ENCODE results near the gene TDRD1.

The TDRD1 gene

DNA sequence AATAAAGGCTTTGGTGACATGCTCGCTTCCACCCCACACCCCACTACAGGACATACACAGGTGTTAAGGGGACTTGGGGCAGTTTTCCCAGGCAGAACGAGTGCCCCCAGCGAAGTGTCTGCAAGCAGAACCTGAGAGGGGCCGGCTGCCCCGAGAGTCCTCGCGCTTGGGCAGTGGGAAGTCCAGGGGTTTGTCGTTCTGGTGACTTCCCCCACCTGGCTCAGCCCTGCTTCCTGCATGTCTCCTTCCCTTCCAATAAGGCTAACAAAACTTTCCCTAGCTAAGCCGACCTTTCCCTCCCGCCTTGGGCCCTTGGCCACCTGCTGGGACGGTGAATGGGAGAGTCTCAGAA, 60.8 kb downstream of the TDRD1 start:
- DNase-seq, result no peak

DNA sequence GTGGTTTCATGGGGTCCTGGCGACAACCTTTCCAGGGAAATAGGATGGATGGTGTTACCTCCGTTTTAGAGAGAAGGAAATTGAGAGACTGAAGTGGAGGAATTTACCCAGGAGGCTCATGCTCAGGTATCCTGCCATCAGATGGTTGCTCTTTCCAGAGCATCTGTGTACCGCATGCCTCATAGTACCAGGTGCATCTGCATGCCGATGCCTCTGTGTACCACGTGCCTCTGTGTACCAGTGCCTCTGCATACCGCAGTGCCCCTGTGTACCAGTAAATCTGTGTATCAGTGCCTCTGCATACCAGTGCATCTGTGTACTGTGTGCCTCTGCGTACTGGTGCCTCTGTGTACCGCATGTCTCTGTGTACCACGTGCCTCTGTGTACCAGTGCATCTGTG, 63.1 kb downstream of the TDRD1 start:
- no peak for DNase-seq

DNA sequence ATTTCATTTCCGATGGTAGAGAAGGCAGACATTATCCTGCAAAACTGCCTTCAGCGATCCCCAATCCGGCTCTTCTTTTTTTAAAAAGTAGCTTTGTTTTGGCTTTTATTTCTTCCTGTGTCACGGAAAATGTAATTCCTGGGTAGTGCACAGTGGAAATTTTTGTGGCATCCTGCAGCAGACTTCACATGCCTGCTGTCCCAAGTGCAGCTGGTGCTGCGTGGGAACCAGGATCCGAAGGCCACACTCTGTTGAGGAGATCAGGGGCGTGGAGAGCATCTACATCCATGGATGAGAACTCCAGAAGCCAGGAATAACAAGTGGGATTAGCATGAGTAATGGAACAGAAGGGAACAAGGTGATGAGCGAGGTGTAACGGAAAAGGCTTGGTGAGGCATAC, 64.5 kb downstream of the TDRD1 start:
- no peak for DNase-seq

- no peak for DNase-seq
Observed at GRCh38 chr10:114244126-114244525, 65.0 kb downstream of the TDRD1 start.

DNA sequence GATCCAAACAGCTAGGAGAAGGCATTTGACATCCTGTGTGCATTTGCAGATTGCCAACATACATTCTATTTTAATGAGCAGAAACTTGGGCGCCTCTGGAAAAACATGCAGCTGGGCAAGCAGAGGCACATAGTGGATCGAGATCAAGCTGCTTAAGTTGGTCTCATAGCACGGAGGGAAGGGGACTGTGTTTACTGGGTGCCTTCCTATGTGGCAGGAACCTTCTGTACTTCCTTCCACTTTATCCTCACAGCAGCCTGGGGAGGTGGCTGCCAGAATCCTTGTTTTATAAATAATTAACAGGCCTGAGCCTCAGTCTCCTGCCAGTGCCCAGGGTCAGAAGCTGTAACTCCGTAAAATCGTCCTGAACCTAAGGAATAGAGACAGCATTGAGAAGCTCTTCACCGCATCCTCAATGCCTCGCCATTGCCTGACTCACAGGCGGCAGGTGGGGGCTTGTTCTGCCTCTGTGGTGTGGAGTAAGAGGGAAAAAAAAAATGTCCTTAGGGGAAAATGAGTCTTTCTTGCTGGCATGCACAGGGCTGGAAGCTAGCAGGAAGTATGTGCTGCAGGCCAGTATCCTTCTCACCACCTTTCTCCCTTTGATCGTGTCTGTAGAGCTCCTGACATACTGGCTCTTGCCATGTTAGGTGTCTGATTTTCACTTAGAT, 66.1 kb downstream of the TDRD1 start:
- DNase-seq, result no peak

DNA sequence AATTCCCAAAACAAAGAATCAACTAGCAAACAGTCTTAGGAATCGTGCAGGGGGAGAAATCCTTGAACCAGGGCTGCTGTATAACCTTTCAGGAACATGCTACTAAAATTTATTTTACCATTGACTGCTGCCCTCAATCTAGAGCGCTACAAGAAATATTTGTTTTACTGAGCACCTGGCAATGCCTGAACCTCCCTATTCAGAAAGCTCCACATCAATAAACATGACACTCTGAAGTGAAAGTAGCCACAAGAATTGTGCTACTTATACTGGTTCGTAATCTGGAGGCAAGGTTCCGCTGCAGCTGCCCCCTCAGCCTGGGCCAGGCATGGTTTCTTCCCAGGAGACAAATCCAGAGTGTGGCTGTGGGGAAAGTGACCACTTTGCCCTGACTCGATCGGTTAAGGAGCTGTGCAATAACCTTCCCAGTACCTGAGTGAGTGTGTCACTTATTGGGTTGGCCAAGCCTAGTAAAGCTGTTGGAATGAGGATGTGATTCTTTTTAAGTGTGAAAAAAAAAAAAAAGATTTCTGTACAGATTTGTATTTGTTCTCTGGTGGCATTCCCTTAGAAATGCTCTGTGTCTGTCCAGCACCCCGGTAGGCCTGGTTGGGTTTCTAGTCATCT, 67.6 kb downstream of the TDRD1 start:
- DNase-seq, result no peak

GRCh38 chr10:114250236-114250635, 71.1 kb downstream of the TDRD1 start:
- no peak for DNase-seq

- DNase-seq, result no peak
Observed at GRCh38 chr10:114250716-114251115, 71.6 kb downstream of the TDRD1 start.

- no peak for DNase-seq
Observed at GRCh38 chr10:114252092-114252491, 72.9 kb downstream of the TDRD1 start.

DNA sequence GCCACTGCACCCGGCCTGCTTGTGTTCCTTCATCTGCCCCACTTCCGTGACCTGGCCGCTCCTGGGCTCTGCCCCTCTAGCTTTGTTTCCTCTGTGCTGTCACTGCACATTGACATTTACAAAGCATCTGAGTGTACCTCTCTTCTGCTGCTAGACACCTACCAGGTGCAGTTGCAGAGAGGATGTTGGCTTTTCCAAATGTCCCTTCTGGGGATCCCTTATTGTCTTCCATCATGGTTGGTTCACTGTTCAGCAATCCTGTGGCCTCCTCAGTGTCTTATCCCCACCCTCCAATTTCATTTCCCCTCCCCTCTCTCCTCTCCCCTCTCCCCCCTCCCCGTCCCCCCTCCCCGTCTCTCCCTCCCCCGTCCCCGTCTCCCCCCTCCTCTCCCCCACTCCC, 73.7 kb downstream of the TDRD1 start:
- no peak for DNase-seq

GRCh38 chr10:114255227-114255626, 76.1 kb downstream of the TDRD1 start:
- no peak for DNase-seq

- DNase-seq, result no peak
Observed at GRCh38 chr10:114256008-114256765, 77.0 kb downstream of the TDRD1 start.

DNA sequence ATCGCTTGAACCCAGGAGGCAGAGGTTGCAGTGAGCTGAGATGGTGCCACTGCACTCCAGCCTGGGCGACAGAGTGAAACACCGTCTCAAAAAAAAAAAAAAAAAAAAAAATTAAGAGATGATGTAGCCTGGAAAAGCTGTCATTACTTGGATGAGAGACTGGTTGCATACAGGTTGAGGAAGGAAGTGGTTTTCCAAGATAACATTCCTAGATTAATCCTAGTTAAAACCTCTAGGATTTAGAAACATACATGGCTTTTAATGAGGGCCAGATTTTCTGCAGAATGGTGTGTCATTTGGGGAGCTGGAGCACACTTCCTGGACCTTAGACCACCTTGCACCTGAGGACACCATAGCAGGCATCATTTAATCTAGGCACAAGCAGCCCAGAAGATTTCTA, 77.7 kb downstream of the TDRD1 start:
- no peak for DNase-seq

GRCh38 chr10:114257498-114257897, 78.3 kb downstream of the TDRD1 start:
- no peak for DNase-seq

- DNase-seq, result no peak
Observed at GRCh38 chr10:114258274-114258840, 79.2 kb downstream of the TDRD1 start.

DNA sequence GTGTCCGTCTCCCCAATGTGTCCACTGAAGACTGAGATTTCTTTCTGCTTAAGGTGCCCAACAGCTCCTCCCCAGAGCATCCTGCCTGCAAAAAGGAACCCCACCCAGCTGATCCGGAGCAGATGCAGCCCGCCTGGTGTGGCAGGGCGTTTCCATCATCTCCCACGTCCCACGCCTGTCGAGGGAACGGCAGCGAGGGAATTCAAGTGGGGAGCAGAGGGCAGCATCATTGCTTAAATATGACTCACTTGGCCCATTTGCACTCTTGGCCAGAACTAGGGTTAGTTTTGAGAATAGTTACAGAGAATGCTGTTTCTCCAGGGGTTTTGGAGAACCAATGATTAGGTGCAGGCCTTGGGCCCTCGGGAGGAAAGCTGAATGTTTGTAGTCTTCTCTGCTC, 80.7 kb downstream of the TDRD1 start:
- DNase-seq, result no peak

- DNase-seq, result no peak
Observed at GRCh38 chr10:114260366-114260765, 81.2 kb downstream of the TDRD1 start.

- DNase-seq, result no peak
Observed at GRCh38 chr10:114261076-114261475, 81.9 kb downstream of the TDRD1 start.

DNA sequence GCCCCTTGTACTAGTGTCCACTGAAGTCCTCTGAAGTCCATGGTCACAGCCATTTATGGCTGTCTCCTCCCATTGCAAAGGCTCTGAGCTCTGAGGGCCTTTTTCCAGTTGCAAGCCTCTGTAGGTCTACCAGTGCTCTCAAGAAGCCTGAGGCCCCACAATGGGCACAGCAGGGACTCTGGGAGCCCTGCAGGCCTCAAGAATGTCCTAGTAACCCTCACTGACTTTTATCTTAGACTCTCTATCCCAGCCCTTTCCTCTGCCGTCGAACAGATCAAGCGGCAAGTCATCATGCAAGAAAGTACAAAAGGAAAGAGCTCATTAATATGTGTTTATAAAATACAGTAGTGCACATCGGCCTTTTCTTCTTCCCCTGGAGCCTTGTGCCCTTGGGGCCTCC, 83.3 kb downstream of the TDRD1 start:
- no peak for DNase-seq

- DNase-seq, result no peak
Observed at GRCh38 chr10:114265392-114266053, 86.4 kb downstream of the TDRD1 start.

- DNase-seq, result peak; percentile 76
Observed at GRCh38 chr10:114266521-114266920, 87.4 kb downstream of the TDRD1 start.

DNA sequence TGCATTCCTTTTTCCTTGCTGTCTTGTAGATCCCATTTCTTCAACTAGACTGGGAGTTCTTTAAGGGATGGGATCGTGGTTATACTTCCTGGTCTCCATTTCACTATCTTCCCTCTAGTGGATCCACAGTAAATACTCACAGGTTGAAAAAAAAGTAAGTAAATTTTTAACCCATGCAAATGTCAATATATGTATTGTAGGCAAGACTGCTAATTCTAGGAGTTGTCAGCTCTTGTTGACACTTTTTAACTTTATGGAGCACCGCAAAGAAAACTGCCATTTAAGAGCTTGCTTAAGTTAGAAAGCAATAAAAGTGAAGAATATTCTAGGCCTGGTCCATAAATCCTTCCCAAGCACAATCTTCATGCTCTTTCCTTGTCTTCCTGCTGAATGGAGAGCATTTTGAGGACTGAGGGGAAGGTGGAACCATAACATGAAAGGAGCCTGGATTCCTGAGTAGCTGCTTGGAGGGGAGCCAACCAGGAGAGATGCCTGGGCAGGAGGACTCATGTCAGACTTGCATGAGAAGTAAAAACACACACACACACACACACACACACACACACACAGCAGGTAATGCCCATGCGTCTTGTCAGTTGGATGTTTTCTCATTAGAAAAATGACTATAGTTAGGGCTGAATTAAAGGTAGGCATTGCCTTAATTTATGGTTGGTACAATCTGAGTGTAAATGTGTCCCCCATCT, 92.1 kb downstream of the TDRD1 start:
- no peak for DNase-seq

DNA sequence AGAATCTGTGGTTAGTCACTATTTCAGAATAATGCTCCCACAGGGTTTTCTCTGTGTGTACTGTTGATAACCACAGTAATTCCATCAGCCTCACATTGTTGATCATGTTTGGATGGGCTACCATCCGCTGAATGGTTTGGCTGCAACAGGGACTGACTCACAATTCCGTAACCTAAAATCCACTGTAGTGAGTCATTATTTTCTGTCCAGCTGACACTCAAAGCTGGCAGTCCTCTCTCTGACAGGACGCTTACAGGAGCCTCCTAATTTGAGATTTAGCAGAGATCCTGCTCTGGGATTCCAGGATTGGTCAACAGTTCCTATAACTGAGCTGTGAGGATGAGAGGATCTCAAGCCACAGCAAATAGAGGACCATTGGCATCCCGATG, 92.6 kb downstream of the TDRD1 start:
- DNase-seq, result no peak
